PC-9 (cell line): ENCODE results near the gene TTC13. TPM values are rescaled to one million over a fixed set of nuclear protein-coding genes. Genes with fewer than 3 reads are reported as not detected.
"Not testable (repeated sequence)": the region's sequence is repeated elsewhere in the genome, so short reads cannot be mapped to it uniquely, and the experiment has no call there.

Experiments
- BruUV-seq: library from RNA; stranded (reverse); fragments of 400-500 nt; replicated peaks from 2 replicates; lab custom pipeline; 2021; lab: Mats Ljungman, UMichigan
- CTCF ChIA-PET: fragments of 300-600 bp; sonication (Branson Sonifier 250); formaldehyde crosslinking; loops from one replicate; lab custom pipeline; 2022; ENCODE audit warnings: antibody characterized with exemption; lab: Charles Lee
- POLR2A ChIA-PET: fragments of 300-600 bp; sonication (Branson Sonifier 250); formaldehyde crosslinking; loops from one replicate; lab custom pipeline; 2022; ENCODE audit warnings: antibody characterized with exemption; ENCODE audit not compliant: unreplicated experiment; lab: Charles Lee
- DNase-seq, 2 experiments: peaks; one replicate each; pipeline versions ENCODE4 v3.0.0 to v3.0.0-alpha.2; 2015 to 2022; ENCODE audit warnings: mixed read lengths in 1 of 2
- H2AFZ ChIP-seq: fragments of 200-600 bp; sonication (generic); 2 replicates; pipeline ENCODE4 v1.8.1; 2017; ENCODE audit warnings: antibody characterized with exemption
- H3F3A ChIP-seq: fragments of 200-600 bp; sonication (generic); 2 replicates; pipeline ENCODE4 v1.8.1; 2017; ENCODE audit warnings: antibody characterized with exemption, mild to moderate bottlenecking, low read depth; ENCODE audit not compliant: insufficient read depth
- H3K27ac ChIP-seq: fragments of 200-600 bp; sonication (generic); 2 replicates; pipeline ENCODE4 v1.6.1; 2016; ENCODE audit warnings: mixed run types
- H3K27me3 ChIP-seq: fragments of 200-600 bp; sonication (generic); 2 replicates; pipeline ENCODE4 v1.6.1; 2016; ENCODE audit warnings: low read depth, mixed run types; ENCODE audit not compliant: insufficient read depth
- H3K36me3 ChIP-seq: fragments of 200-600 bp; sonication (generic); 2 replicates; pipeline ENCODE4 v1.6.1; 2016; ENCODE audit warnings: low read depth, mixed run types
- H3K4me1 ChIP-seq: fragments of 200-600 bp; sonication (generic); replicated peaks from 2 replicates; pipeline ENCODE4 v1.6.1; 2016; ENCODE audit warnings: mixed run types; ENCODE audit not compliant: insufficient read depth
- H3K4me2 ChIP-seq: fragments of 200-600 bp; sonication (generic); 2 replicates; pipeline ENCODE4 v1.6.1; 2017; ENCODE audit warnings: mixed run types
- H3K4me3 ChIP-seq: fragments of 200-600 bp; sonication (generic); 2 replicates; pipeline ENCODE4 v1.6.1; 2016; ENCODE audit warnings: mixed run types
- H3K79me2 ChIP-seq: fragments of 200-600 bp; sonication (generic); 2 replicates; pipeline ENCODE4 v1.6.1; 2017; ENCODE audit warnings: low read depth, mixed run types
- H3K9me2 ChIP-seq: fragments of 200-600 bp; sonication (generic); 2 replicates; pipeline ENCODE4 v1.8.1; 2017; ENCODE audit warnings: mild to moderate bottlenecking; ENCODE audit not compliant: insufficient read depth
- H3K9me3 ChIP-seq: fragments of 200-600 bp; sonication (generic); 2 replicates; pipeline ENCODE4 v1.8.1; 2016; ENCODE audit warnings: low read depth; ENCODE audit not compliant: insufficient read depth
- H4K20me1 ChIP-seq: fragments of 200-600 bp; sonication (generic); 2 replicates; pipeline ENCODE4 v1.8.1; 2017; ENCODE audit not compliant: insufficient read depth
- CTCF ChIP-seq: fragments of 200-600 bp; sonication (generic); conservative IDR thresholded peaks from 2 replicates; pipeline ENCODE4 v1.6.1; 2017; ENCODE audit warnings: mixed run types, antibody characterized with exemption, mild to moderate bottlenecking, moderate library complexity
- EZH2 ChIP-seq: fragments of 200-600 bp; sonication (generic); IDR thresholded peaks from 2 replicates; pipeline ENCODE4 v1.8.0; 2017; ENCODE audit warnings: antibody characterized with exemption, low read depth
- intact Hi-C: fragments of 100-400 bp; cut with micrococcal nuclease; formaldehyde crosslinking; loops from one replicate; pipeline ENCODE4 v1.10.0; 2022; ENCODE audit not compliant: unreplicated experiment
- total RNA-seq: library from RNA; stranded (reverse); gene quantifications from 2 replicates; pipeline ENCODE4 v1.2.3, GENCODE V29; 2021

TTC13 gene
- total RNA-seq, 1 experiment from 2014 or later: 7.5 TPM

- no peaks in the 10 kb centered on the region for H3K9me3 ChIP-seq
- H3F3A ChIP-seq: 0 out of 2 replicates have a peak, but pooled peaks cover 2% of the 10 kb centered on the region
- H3K79me2 ChIP-seq: no peaks in the 10 kb centered on the region; the same call in 1 of the 2 replicates
- TF ChIP-seq EZH2 (no peak), CTCF (no peak)
- ChIA-PET POLR2A (no interaction called here), CTCF (no interaction called here)
- DNase-seq: no peak
- no peak overlapping the region for H3K4me3 ChIP-seq
- intact Hi-C loops: no loop called here
- no peak overlapping the region for H3K27ac ChIP-seq
- BruUV-seq: no TSS peak
- no peak overlapping the region for H3K4me2 ChIP-seq
- H3K4me1 ChIP-seq: no peaks in the 10 kb centered on the region
- no peaks in the 10 kb centered on the region for H3K36me3 ChIP-seq
- H2AFZ ChIP-seq: no peak overlapping the region
- no peaks in the 10 kb centered on the region for H3K9me2 ChIP-seq
- no peaks in the 10 kb centered on the region; the same call in 1 of the 2 replicates for H4K20me1 ChIP-seq
- no peaks in the 10 kb centered on the region for H3K27me3 ChIP-seq
These were observed 8.3 kb upstream of the TTC13 start for GRCh38 chr1:230986976-230987375.

GRCh38 chr1:230985711-230986110 is 7.0 kb upstream of the TTC13 start:
- peaks cover 6% of the 10 kb centered on the region for H3K79me2 ChIP-seq
- intact Hi-C loops: no loop called here

GRCh38 chr1:230984622-230985515 is 6.2 kb upstream of the TTC13 start:
- DNase-seq, H3K36me3 ChIP-seq, BruUV-seq, H3K4me3 ChIP-seq, H3K4me2 ChIP-seq, CTCF ChIA-PET, POLR2A ChIA-PET, H2AFZ ChIP-seq, H3K9me3 ChIP-seq, H3K9me2 ChIP-seq, H3K27ac ChIP-seq, H3K4me1 ChIP-seq, intact Hi-C loops, H4K20me1 ChIP-seq, H3K27me3 ChIP-seq, H3F3A ChIP-seq: not testable (repeated sequence)
- peaks cover 14% of the 10 kb centered on the region for H3K79me2 ChIP-seq

More at GRCh38 chr1:230985711-230986110, 7.0 kb upstream of the TTC13 start:
- Histone ChIP-seq H4K20me1 (no peaks in the 10 kb centered on the region; the same call in 1 of the 2 replicates), H3K27me3 (no peaks in the 10 kb centered on the region), H3F3A (0 out of 2 replicates have a peak, but pooled peaks cover 2% of the 10 kb centered on the region), H2AFZ (no peak overlapping the region), H3K9me3 (no peaks in the 10 kb centered on the region), H3K9me2 (no peaks in the 10 kb centered on the region), H3K4me3 (no peak overlapping the region), H3K36me3 (no peaks in the 10 kb centered on the region), H3K27ac (no peak overlapping the region), H3K4me1 (no peaks in the 10 kb centered on the region), H3K4me2 (no peak overlapping the region)
- ChIA-PET CTCF (no interaction called here), POLR2A (no interaction called here)
- no peak for TF ChIP-seq EZH2
- TF ChIP-seq CTCF: no peak
- no peak for DNase-seq
- no TSS peak for BruUV-seq
